ENCODE results near the gene TUBA4B.
"Not testable (repeated sequence)": the region's sequence is repeated elsewhere in the genome, so short reads cannot be mapped to it uniquely, and the experiment has no call there.

TUBA4B gene

GRCh38 chr2:219248845-219249202 is 4.2 kb upstream of the TUBA4B start:
- FAIRE-seq = no peak

- peak; percentile 77 for FAIRE-seq
These were observed 3.7 kb upstream of the TUBA4B start for GRCh38 chr2:219249203-219249980.

GRCh38 chr2:219250049-219250781 is 2.8 kb upstream of the TUBA4B start:
- no peak for FAIRE-seq

- no peak for FAIRE-seq
These were observed 1.4 kb upstream of the TUBA4B start for GRCh38 chr2:219251656-219252055.

- no peak for FAIRE-seq
These were observed 959 bp upstream of the TUBA4B start for GRCh38 chr2:219252084-219252483.

- no peak for FAIRE-seq
These were observed 508 bp upstream of the TUBA4B start for GRCh38 chr2:219252570-219252899.

GRCh38 chr2:219253753-219254589 is 928 bp downstream of the TUBA4B start, which contains the start of gene TUBA4A:
TUBA4A (minus strand) TSS chr2:219253918; CDS start chr2:219253858, 60 bp downstream.
- FAIRE-seq = no peak

- FAIRE-seq = no peak
These were observed 1.7 kb downstream of the TUBA4B start for GRCh38 chr2:219254590-219255201.

- FAIRE-seq = not testable (repeated sequence)
These were observed 5.9 kb downstream of the TUBA4B start for GRCh38 chr2:219258942-219259341.

GRCh38 chr2:219261024-219261855 is 8.2 kb downstream of the TUBA4B start:
- FAIRE-seq = no peak

- no peak for FAIRE-seq
These were observed 13.2 kb downstream of the TUBA4B start for GRCh38 chr2:219266232-219266631.

GRCh38 chr2:219266886-219267285 is 13.8 kb downstream of the TUBA4B start:
- no peak for FAIRE-seq

- FAIRE-seq = no peak
These were observed 15.3 kb downstream of the TUBA4B start for GRCh38 chr2:219268294-219268693.

- FAIRE-seq = peak; percentile 55
These were observed 16.5 kb downstream of the TUBA4B start for GRCh38 chr2:219269362-219270054.

GRCh38 chr2:219270055-219270372 is 17.0 kb downstream of the TUBA4B start:
- FAIRE-seq = no peak

GRCh38 chr2:219271021-219271420 is 18.0 kb downstream of the TUBA4B start:
- no peak for FAIRE-seq

- FAIRE-seq = no peak
These were observed 19.3 kb downstream of the TUBA4B start for GRCh38 chr2:219272356-219272755.

- FAIRE-seq = no peak
These were observed 20.0 kb downstream of the TUBA4B start for GRCh38 chr2:219272995-219273394.

- FAIRE-seq = no peak
These were observed 20.9 kb downstream of the TUBA4B start for GRCh38 chr2:219273937-219274336.

GRCh38 chr2:219274361-219274921 is 21.4 kb downstream of the TUBA4B start:
- FAIRE-seq = no peak
